HFF-Myc (cell line): ENCODE measurements around the gene LTBP1.

Experiments used
- DNase-seq: peaks from one replicate; pipeline ENCODE4 v3.0.0-alpha.2; 2011; ENCODE audit warnings: low read depth; ENCODE audit errors: extremely low read depth
- H3K4me3 ChIP-seq: replicated peaks from 2 replicates; pipeline ENCODE4 v1.5.1; 2011; ENCODE audit warnings: low read depth, mild to moderate bottlenecking, control low read depth, low read length
- TF ChIP-seq, protein P1 (sequence below): IDR thresholded peaks from 2 replicates; pipeline ENCODE4 v1.5.1; 2012; ENCODE audit warnings: mild to moderate bottlenecking, low read depth, low read length, control low read depth; ENCODE audit errors: missing control alignments

Gene LTBP1

DNA sequence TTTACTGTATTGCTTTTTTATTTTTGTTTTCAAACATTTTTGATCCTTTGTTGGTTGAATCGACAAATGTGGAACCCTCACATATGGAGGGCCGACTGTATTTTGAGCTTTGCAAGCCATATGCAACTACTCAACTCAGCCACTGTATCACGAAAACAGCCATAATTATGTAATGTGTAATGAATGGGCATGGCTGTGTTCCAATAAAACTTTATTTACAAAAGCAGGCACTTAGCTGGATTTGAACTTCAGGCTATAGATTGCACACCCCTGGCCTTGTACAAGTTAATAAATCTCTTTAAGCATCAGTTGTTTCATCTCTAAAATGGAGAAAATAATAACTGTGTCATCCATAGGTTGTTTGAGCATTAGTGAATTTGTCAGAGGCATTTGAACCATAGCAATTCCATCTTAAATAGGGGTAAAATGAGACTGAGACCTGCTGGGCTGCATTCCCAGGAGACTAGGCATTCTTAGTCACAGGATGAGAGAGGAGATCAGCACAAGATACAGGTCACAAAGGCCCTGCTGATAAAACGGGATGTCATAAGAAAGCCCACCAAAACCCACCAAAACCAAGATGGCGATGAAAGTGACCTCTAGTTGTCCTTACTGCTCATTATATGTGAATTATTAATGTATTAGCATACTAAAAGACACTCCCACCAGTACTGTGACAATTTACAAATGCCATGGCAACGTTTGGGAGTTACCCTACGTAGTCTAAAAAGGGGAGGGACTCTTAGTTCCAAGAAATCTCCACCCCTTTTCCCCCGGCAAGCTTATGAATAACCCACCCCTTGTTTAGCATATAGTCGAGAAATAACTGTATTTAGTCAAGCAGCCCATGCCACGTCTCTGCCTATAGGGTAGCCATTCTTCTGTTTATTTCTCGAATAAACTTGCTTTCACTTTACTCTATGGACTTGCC, 13.7 kb upstream of the LTBP1 start:
- TF ChIP-seq, protein P1, sequence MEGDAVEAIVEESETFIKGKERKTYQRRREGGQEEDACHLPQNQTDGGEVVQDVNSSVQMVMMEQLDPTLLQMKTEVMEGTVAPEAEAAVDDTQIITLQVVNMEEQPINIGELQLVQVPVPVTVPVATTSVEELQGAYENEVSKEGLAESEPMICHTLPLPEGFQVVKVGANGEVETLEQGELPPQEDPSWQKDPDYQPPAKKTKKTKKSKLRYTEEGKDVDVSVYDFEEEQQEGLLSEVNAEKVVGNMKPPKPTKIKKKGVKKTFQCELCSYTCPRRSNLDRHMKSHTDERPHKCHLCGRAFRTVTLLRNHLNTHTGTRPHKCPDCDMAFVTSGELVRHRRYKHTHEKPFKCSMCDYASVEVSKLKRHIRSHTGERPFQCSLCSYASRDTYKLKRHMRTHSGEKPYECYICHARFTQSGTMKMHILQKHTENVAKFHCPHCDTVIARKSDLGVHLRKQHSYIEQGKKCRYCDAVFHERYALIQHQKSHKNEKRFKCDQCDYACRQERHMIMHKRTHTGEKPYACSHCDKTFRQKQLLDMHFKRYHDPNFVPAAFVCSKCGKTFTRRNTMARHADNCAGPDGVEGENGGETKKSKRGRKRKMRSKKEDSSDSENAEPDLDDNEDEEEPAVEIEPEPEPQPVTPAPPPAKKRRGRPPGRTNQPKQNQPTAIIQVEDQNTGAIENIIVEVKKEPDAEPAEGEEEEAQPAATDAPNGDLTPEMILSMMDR: no peak
- DNase-seq: no peak

DNA sequence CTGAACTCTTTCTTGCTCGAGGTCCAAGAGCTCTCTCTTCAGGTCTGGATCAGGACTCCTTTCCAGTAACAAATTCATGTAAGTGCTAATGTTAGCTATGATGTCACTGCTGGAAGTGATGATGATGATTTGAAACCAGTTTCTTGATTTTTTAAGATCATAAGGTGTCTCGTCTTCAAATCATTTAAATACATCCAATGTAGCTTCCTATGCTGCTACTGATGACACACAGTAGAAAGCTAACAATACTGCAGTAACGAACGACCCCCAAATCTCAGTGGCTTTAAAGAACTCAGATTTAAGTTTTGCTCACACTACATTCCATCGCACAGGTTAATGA, 13.0 kb upstream of the LTBP1 start:
- TF ChIP-seq, protein P1: no peak
- no peak for DNase-seq
- no peak overlapping the region for H3K4me3 ChIP-seq

More for the DNA sequence above, 13.7 kb upstream of the LTBP1 start:
- H3K4me3 ChIP-seq: no peak overlapping the region

DNA sequence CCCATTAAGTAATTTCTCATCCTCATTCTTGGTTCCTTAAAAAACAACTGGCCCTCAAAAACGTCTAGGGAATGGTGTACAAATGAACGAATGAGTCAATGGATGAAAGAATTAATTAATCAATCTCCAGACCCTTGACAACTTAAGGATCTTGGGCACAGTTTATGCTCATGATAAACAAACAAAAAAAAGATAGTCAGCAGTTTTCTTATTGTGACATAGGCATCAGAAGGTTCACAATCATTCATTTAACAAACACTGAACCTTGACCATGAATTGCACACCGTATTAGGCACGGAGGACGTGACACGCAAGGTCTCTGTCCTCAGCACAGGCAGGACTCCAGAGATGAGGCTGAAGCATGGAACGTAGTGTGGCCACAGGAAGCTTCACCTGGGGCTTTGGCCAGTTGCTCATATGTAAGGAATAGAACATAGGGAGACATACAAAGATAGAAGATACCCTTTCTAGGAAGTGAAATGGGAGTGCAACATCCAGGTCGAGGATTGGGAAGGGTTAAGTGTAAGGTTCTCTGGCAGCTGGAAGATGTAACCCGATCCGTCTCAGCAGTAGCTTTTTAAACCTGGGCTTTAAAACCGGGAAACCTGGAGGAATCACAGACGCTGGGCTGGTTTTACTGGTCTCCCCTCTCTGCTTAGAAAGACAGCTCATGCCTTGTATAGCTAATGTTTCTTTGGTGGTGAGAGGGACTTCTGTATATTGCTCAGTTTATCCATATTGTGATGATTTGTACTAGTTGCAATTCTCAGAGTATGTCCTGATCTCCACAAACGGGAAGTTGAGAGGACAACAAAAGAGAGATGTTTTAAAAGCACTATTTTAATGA, 8.9 kb upstream of the LTBP1 start:
- DNase-seq: no peak
- TF ChIP-seq, protein P1: no peak
- no peak overlapping the region for H3K4me3 ChIP-seq

DNA sequence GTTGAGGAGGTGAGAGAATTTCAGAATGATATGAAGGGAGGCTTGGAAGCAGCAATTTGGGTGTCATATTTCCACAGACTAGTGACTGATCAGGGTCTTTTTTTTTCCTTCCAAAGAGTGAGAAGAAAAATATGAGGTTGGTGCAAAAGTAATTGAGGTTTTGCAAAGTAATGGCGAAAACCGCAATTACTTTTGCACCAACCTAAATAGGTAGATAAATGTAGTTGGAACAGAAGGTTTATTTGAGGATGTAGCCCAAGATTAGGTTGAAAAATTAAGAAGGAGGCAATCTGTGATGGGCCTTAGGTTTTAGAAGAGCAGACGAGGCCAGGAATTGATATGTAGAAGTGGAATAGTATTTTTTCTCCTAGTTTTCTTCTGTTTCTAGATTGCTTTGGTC, 7.8 kb upstream of the LTBP1 start:
- H3K4me3 ChIP-seq: no peak overlapping the region
- TF ChIP-seq, protein P1: no peak
- no peak for DNase-seq

DNA sequence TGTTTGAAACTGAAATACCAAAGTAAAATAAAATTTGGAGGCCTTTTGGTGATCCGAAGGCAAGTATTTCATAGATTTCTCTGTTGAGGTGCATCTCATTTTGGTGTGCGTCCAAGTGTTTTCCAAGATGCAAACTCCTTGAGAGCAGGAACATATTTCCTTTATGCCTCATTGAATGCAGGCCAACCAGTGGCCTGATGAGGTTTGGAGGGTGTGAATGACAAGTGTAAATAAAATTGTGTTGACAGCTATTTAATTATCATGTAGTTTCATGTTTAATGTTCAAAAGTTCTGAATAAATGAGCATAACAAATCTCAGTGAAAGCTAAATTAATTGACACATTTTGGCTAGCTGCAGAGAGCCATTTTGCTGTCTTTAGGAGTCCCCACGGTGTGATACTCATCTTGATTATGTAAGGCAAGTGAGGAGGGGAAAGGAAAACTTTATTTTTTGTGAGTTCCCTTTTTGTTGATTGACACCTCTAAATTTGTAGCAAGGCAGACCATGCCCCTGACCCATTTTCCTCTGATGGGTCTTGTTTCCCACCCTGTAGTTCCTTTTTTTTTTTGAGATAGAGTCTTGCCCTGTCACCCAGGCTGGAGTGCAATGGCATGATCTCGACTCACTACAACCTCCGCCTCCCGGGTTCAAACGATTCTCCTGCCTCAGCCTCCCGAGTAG, 6.3 kb upstream of the LTBP1 start:
- TF ChIP-seq, protein P1: no peak
- DNase-seq: no peak
- H3K4me3 ChIP-seq: no peak overlapping the region

DNA sequence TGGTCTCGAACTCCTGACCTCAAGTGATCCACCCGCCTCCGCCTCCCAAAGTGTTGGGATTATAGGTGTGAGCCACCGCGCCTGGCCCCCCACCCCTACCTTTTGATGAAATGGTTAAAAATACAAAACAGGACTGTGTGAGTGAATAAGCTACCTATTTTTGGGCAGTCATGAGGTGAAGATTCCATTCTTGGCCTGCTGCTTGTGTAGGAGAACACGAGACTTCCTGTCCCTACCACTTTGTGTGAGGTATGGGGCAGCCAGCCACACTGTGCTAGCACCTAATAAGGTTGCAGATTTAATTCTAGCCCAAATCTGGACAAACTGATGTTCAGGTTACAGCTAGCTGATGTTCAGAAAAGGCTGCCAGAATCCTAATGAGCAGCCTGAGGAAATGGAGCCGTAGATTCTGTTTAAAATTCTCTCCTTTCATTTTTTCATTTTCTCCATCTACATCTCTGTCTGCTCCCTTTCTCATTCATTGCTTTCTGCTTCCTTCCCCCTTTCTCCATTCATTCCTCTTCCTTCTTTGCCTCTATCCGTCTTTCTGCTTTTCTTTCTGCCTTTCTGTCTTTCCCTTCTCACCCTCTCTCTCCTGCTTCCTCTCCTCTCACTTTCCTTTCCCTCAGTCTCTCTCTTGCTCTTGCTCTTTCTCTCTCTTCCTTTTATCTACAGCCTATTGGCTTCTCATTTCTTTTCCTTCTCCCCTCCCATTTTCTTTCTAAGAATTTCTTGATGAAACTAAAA, 4.6 kb upstream of the LTBP1 start:
- TF ChIP-seq, protein P1: no peak

More for the DNA sequence above, 4.6 kb upstream of the LTBP1 start:
- no peak overlapping the region for H3K4me3 ChIP-seq
- DNase-seq: no peak
